ENCODE measurements around the gene SIRT3.
"Not testable (repeated sequence)": the region's sequence is repeated elsewhere in the genome, so short reads cannot be mapped to it uniquely, and the experiment has no call there.

SIRT3 gene

DNA sequence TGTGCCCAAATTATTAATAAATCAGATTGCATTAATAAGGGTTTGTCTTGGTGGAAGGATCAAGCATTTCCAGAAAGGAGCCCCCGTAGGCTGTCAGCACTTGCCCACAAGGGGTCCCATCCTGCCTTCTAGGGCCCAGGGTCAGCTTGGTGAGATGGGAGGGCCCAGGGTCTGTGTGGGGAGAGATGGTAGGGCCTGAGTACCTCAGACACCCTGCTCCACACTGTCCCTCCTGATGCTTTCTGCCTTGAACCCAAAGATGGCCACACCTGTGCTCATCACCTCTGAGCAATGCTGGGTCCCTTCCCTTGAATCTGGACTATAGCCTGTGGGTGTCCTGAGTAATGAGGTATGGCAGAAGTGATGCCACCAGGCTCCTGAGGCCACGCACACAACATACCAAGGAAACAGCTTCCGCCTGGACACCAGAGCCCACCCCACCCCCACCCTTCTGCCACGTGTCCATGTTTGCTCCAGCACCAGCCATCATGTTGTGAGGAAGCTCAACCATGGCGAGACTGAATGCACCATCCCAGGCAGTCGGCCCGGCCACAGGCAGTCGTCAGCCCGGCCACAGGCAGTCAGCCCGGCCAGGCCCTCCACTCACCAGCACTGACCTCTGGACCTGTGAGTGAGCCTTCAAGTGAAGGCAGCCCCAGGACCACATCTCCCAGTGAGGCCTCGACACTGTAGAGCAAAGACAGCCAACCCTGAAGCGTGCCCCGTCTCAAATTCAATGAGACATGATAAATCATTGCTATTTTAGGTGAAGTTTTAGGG, 35.7 kb downstream of the SIRT3 start:
- DNase-seq, result no peak

DNA sequence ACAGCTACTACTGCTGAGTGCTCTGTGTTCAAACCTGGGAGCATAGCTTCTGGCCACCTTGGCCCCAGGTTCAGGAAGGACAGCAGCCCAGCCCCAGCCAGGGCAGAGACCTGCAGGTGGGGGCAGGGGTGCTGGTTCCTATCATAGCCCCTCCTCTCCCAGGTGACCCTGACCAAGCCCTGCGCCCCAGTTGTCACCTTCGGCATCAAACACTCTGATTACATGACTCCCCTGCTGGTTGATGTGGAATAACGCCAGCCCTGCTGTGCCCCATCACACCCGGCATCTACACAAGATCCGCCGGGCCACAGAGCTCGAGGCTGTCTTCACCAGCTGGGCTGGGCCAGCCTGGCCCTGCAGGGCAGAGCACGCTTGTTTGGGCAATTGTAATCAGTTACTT, 36.4 kb downstream of the SIRT3 start:
- DNase-seq, result no peak

DNA sequence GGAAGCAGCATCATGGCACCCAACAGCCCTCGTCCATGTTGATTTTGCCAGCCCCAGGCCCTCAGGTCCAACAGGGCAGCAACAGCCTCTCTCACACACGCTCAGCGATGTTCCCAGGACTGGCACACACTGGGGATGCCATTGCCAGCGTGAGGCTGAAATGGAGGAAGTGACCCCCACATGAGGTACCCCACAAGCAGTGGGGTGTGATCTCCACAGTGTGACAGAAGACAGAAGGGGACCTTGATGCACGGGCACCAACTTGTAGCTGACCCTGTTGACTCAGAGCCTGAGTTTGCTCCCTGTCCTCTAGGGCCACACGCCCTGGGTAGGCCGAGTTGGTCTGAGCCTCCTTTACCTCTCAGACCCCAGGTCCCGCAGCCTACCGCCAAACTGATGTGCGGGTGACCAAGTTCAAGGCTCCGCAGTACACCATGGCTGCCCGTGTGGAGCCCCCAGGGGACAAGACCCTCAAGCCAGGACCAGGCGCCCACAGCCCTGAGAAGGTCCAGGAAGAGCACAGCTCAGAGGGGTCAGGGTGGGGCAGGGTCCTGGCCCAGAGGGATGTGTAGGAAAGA, 37.0 kb downstream of the SIRT3 start:
- no peak for DNase-seq

DNA sequence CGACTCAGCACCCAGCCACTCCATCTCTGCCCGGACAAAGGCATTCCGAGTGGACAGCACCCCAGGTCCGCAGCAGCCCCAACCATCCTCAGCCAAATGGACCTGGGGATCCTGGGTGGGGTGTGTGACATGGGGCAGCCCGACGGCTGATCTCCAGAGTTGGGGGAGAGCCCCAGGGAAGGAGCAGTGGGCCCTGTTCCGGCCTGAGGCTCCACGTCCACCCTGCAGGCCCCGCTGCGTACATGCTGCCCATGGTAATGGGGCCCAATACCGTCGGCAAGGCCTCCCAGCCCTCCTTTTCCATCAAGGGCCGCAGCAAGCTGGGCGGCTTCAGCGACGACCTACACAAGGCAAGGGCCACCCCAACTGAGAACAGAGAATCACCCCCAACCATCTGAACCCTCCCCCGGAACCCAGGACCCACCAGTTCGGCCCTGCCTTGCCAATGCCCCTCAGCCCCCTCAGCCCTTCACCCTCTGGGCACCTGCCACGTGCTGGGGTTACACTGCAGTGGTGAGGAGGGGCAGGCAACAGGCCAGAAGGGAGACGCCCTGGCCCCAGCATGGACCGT, 37.8 kb downstream of the SIRT3 start:
- DNase-seq, result no peak

DNA sequence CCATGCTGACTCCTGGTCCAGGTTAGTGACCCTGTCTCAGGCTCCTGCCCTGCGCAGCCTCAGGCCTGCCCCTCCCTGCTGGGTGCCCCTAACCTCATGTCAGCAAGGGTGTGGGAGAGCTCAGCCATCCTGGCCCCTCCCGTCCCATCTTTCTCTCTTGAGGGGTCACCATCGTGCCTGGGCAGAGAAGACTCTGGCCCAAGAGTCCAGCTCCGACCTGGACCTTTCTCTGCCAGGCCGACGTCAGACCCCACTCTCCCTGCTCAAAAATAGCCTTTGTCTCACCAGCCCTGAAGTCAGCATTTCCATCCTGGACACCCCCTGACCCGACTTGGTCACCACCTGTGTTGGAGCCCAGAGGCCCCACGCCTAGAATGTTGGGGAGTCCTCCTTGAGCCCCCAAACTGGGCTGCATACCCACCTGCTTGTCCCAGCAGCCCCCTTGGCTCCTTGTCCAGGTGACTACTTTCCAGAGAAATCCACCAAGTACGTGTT, 38.4 kb downstream of the SIRT3 start:
- no peak for DNase-seq

DNA sequence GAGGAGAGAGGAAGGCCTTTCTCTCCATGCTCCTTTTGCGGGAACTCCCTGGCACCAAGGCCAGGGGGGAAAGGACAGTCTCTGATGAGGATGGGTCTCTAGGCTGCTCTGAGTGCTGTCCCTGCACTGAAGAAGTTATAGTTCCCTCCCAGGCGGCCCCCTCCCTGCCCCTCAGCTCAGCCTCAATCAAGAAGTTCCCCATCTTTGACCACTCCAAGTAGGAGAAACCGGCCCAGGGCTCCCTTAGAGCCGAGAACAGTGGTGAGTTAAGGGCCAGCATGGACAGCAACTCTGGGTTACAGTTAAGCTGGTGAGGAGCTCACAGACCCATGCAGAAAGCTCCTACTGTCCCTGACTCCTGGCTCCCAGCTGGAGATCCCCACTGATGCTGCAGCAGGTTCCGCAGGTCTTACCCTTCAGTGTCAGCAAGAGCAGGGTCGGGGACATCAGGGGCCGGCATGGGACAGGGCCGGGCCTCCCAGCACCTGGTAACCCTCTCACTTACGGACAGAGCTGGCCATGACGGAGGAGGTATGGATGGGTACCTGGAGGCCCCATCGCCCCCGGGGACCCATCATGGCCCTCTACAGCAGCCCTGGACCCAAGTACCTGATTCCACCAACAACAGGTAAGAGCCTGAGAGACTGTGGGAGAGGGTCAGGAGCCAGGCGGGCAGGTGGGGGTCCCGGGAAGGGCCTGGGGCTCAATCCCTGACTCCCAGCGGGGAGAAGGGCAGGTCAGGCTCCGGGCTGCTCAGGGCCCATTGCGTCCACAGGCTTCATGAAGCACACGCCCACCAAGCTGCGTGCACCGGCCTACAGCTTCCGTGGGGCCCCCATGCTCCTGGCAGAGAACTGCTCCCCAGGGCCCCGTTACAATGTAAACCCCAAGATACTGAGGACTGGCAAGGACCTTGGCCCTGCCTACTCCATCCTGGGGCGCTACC, 39.1 kb downstream of the SIRT3 start:
- DNase-seq, result no peak

DNA sequence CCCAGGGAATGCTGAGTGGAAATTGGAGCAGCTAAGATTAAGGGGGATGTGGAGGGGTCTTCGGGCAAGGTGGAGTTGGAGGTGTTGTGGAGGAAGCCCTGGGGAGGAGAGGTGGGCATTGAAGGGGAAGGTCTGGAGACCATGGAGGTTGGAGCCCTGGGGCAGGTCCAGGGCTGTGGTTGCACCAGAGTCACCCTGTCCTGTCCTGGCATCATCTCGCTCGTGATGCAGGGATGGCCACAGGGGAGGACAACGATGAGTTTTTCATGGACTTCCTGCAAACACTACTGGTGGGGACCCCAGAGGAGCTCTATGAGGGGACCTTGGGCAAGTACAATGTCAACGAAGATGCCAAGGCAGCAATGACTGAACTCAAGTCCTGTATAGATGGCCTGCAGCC, 42.7 kb downstream of the SIRT3 start:
- not testable (repeated sequence) for DNase-seq

DNA sequence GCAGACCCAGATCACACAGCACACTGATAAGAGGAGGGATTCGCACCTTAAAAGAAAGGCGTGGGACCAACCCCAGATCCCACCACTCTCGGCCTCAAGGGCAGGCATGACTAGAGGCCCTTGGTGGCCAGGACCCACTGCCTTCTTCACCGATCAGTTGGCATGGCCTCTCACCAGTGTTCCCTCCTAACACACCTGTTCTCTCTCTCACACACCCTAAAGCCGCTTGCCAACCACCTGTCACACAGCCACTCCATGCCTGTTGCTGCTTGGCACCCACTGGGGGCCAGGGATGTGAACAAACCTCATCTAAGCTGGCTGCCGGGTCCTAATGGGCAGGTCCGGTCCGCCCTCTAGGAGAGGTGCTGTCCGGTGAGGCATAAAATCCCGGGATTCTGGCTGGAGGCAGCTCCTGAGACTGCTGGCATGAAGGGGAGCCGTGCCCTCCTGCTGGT, 43.4 kb downstream of the SIRT3 start, which contains the start of gene SCGB1C1:
TSS of gene SCGB1C1 (plus strand) at position 405 of the 455 bp plus-strand sequence. CDS start at position 427, 22 bp downstream.
- DNase-seq, result not testable (repeated sequence)

DNA sequence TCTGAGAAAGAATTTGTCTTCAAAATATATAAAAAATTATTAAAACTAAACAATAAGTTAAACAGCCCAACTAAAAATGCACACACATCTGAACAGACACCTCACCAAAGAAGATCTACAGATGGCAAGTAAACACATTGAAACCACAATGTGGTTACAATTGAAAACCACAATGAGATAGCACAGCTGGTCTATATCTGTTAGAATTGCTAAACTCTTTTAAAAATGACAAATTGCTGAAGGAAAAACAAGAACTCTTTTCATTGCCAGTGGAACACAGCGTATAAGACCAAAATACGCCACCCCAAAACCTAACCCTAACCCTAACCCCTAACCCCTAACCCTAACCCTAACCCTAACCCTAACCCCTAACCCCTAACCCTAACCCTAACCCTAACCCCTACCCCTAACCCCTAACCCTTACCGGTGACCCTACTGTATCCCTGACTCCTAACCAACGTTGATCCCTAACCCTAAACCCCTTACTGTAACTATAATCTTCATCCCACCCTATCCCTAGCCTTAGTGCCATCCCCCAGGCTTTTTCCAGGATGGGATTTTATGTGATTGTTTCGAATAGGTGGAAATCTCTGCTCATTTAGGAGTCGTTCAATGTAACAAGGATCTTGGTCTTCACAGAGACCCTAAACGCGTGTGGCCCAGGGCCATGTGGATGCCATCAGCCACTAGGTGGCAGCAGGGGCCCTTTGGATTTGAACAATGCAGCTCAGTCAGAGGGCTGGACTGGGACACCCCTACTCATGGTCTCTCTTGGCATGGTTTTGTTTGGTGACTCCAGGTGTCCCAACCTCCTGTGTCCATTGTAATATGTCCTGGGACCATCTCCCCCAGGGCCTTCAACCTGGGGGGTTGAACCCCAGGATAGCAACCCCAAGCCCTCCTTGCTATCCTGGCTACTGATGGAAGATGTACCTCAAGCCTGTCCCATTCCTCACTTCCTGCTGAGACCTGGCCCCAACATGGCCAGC, 44.4 kb downstream of the SIRT3 start:
- DNase-seq, result not testable (repeated sequence)

DNA sequence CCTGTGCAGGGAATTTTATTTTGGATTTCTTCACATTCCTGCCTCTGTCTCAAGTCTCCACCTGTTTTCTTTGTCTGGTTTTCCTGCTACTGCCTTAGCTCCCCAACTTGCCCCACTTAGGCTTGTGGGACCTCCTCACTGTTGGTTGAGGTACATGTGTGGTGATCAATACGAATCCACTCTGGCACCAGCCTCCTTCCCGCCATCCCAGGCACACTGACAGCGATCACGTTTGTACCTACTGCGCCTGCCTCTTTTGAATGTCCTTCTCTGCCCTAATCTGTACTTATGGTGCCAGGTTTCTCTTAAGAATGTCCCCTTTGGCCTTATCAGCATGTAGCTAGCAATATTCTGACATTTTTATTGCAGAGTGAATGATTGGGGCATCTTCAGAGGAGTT, 45.6 kb downstream of the SIRT3 start:
- DNase-seq, result not testable (repeated sequence)

DNA sequence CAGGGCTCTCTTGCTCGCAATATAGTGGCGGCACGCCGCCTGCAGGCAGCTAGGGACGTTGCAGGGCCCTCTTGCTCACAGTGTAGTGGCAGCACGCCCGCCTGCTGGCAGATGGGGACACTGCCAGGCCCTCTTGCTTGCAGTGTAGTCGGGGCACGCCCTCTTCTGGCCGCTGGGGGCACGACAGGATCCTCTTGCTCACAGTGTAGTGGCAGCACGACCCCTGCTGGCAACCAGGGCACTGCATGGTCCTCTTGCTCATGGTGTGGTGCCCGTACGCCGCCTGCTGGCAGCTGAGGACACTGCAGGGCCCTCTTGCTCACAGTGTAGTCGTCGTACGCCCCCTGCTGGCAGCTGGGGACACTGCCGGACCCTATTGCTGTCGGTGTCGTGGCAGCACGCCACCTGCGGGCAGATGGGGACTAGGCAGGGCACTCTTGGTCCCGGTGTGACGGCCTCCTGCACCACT, 46.3 kb downstream of the SIRT3 start:
- not testable (repeated sequence) for DNase-seq

DNA sequence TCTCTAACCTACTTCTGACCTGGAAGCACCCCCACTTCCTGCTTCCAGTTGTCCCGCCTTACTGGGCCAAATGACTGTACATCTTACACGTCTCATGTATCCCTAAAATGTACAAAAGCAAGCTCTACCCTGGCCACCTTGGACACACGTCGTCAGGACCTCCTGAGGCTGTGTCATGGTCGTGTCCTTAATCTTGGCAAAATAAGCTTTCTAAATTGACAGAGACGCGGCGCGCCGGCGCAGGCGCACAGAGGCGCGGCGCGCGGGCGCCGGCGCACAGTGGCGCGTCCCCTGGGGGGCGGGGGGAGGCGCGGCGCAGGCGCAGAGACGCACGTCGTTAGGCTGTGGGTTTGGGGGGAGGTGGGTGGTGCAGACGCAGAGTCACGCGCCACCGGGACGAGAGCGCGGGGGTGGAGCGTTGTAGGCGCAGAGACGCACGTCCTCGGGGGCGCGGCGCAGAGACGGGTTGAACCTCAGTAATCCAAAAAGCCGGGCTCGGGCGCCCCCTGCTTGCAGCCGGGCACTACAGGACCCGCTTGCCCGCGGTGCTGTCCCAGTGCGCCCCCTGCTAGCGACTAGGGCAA, 46.9 kb downstream of the SIRT3 start:
- DNase-seq, result not testable (repeated sequence)

DNA sequence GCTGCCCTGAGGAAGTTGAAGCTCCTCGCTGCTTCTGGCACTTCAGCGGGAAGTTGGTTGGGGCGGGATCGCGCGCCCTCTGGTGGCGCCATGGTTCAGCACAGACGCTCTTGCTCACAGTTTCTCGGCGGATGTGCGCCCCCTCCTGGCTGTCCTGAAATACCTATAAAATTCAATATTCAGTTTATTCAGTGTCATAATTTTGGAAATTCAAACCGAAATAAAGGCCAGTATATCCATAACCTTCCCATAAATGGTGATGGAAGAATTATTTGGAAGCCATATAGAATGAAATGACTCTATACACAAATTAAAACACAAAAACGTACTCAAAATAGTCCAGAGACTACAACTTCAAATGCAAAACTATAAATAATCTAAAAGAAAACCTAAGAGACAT, 55.9 kb downstream of the SIRT3 start:
- DNase-seq, result not testable (repeated sequence)

All from fibroblast of skin of scalp (primary cell).